ENCODE measurements around the gene WNT8A.
"Not testable (repeated sequence)": the region's sequence is repeated elsewhere in the genome, so short reads cannot be mapped to it uniquely, and the experiment has no call there.

WNT8A gene, protein sequence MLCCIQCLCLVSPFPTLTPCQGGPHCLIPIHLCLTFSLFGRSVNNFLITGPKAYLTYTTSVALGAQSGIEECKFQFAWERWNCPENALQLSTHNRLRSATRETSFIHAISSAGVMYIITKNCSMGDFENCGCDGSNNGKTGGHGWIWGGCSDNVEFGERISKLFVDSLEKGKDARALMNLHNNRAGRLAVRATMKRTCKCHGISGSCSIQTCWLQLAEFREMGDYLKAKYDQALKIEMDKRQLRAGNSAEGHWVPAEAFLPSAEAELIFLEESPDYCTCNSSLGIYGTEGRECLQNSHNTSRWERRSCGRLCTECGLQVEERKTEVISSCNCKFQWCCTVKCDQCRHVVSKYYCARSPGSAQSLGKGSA

GRCh38 chr5:138083702-138084101 is at the start of gene WNT8A:
WNT8A (plus strand) TSS chr5:138084033; CDS start chr5:138084128, 95 bp downstream.
- DNase-seq = no peak

DNA sequence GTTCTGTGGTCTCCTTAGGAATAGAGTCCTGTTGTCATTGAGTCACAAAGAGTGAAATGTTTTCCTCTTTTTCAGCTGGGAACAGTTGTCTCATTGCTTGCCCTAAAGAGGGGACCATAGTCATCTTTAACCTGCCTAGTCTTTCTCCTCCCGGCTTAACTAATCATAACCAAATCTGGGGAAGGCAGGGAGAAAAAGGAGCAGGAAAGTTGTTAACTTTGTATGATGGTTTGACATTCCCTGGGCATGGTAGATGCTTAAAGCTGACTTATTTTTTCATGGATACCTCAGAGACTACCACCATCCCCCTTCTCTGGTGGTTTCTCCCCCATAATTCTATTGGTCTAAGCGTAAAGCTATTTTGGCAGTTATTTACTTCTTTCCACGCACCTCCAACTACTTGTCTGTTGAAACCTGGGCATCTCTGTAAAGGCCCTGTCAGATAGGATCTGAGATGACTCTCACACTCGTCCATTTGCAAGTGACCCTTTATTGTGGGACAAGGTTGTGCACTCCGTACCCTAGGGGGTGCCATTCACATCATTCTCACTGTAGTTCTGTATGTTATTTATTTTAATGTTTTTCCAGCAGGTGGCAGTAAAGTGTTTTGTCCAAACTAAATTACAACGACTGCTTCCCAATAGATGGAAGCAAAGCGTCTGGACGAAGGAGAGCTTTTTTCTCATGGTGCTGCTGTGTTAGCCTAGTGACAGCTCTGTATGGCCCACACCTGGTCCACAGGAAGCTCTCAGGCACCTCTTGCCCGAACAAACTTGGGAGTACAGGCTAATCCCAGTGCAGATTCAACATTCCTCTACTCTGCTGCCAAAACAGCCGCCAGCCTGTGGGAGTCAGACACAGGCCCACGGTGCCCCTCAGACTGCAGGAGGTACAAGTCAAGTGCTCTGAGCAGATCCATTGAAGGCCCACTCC is 48.0 kb upstream of the WNT8A start:
- peak in 2 of 4 experiments; percentile 3 to 32 for DNase-seq

GRCh38 chr5:138037271-138037670 is 46.6 kb upstream of the WNT8A start:
- no peak for DNase-seq

DNA sequence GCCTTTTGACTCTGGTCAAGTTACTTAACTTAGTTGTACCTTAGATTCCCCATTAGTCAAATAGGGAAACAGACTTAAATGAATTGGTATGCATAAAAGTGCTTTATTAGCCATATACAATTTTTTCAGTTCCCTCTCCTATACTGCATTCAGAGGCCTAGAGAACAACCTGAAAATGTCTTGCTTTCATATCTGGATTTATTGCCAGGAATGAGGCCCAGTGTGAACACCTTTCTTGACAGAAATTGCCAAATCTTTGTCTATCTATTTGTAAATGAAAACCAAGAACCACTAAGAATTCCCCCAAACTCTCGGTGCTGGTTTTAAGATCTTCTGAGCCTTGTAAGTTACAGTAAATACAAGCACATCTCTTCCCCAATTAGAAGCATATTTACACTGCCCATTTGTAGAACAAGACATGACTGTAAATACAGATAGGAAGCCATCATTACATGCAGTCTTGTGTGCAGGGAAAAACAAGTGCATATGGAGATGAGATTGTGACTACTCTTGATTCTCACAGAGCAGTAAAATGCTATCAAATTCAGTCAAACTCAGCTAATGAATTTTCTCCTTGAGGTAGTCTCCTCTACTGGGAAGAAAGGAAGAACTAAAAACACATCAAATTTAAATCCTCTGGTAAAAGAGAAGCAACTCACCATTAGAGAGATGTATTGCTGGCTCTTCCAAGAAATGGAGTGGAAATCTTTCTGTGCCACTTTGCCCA is 45.8 kb upstream of the WNT8A start:
- no peak for DNase-seq

GRCh38 chr5:138038826-138039225 is 45.0 kb upstream of the WNT8A start:
- no peak for DNase-seq

DNA sequence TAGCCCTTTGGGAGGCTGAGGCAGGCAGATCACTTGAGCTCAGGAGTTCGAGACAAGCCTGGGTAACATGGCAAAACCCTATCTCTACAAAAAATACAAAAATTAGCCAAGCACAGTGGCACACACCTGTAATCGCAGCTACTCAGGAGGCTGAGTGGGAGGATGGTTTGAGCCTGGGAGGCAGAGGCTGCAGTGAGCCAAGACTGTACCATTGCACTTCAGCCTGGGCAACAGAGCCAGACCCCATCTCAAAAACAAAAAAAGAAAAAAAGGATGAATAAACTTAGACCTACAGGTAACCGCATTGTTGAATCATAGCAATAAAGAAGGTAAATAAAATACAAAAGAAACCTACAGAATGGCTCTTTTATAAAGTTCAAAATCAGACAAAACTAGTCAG is 38.5 kb upstream of the WNT8A start:
- DNase-seq = not testable (repeated sequence)

DNA sequence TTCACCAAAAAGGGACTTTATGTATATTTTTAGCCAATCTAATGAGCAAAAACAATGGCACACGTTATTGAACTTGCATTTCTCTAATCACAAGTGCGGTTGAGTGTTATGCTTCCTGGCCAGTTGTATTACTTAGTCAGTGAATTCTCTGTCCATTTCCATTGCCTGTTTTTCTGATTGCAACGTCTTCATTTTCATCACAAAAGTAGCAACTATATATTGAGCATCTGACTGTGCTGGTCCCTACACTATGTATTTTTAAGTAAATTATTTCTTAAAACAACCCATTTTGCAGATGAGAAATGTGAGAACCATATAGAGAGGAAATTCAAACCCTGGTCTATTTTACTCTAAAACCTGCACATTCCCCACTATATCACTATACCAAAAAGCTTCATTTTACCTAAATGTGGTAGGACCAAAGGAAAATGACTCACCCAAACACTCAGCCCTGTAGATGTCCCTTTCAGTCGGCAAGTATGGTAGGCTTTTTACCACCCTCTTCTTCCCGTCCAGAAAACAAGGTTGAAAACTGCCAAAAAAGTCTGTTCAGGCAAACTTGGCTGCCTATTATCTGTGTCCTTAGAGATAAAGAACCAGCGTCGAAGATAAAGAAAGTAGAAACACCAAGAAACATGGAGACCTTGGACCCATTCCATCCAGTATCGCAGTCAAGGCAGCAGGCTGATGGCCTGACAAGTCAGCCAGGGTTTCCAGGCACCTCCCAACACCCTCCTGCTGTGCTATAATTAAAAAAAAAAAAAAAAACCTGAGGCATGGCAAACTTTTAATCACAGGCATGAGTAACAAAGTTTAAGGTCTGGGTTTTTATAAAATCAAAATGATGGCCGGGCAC is 32.2 kb upstream of the WNT8A start:
- no peak for DNase-seq

- not testable (repeated sequence) for DNase-seq
Measured at GRCh38 chr5:138052718-138053117, 31.1 kb upstream of the WNT8A start.

- DNase-seq = no peak
Measured at GRCh38 chr5:138053554-138053953, 30.3 kb upstream of the WNT8A start.

DNA sequence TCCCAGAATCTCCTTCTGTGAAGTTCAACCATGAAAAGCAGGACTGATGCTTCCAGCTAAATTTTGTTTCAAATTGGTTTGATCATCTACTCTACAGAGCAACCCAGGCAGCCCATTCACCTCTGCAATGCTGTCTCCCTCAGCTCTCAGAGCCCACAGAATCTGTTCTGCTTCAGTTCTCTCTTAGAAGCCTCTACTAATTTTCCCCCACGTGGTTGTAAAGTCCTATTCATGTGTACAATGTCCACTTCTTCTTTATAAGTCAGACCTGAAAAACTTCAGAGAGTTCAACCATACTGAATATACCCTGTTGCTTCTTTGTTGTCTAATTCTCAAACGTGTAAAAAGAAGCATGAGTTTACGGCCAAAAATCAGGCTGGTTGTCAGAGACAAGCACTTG is 29.6 kb upstream of the WNT8A start:
- DNase-seq = no peak

- DNase-seq = no peak
Measured at GRCh38 chr5:138054847-138055558, 28.8 kb upstream of the WNT8A start.

GRCh38 chr5:138064526-138064925 is 19.3 kb upstream of the WNT8A start:
- DNase-seq = no peak

GRCh38 chr5:138065102-138065501 is 18.7 kb upstream of the WNT8A start:
- no peak for DNase-seq

DNA sequence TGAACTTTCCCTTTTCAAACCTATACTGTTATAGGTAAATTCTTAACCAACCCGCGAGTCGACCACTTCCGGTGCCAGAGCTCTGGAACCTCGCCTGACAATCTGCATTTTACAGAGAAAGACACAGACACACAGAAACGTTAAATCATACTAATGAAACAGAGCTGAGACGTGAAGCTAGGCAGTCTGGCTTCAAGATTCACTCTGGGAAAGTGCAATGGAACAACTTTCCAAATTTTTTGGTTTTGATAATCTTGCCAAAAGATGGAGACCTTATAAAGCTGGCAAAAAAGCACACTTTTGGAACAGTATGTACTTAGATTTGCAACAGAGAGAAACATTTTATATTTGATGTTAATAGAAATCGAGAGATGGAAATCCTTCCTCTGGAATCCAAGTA is 15.9 kb upstream of the WNT8A start:
- no peak for DNase-seq

- DNase-seq = peak; percentile 19 to 59 (median 56)
Measured at GRCh38 chr5:138068742-138069600, 14.9 kb upstream of the WNT8A start.

- DNase-seq = not testable (repeated sequence)
Measured at GRCh38 chr5:138070026-138070425, 13.8 kb upstream of the WNT8A start.

GRCh38 chr5:138077064-138077696 is 6.7 kb upstream of the WNT8A start:
- peak in 3 of 4 experiments; percentile 4 to 23 (median 17) for DNase-seq

DNA sequence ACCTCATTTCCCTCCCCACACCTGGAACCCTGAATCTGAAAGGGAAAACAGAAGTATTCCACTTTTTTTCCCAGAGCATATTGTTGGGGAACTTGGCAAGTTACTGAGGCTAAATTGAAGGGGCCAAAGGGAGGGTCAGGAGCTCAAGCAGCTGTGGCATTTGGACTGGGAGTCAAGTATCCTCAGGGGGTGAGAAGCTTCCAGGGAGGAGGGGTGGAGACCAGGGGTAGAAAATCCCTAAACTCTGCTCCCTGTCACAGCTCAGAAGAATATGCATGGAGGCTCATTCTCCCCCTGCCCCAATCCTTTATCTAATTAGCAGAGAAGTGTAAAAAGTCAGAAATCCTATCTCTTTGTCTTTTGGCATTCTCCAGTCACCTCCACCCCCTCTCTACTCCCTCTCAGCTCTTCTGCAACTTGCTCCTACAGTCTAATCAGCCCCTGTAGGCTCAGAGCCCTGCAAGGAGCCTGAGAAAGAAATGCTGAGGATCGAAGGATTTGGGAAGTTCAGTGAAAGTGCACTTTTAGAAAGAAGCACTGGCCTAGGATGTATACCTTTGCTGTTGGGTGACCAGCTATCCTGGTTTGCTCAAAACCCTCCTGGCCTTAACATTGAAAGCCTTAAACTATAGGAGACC is 5.7 kb upstream of the WNT8A start:
- DNase-seq = no peak

GRCh38 chr5:138082033-138082432 is 1.8 kb upstream of the WNT8A start:
- DNase-seq = no peak
